DLD1 (cell line): ENCODE measurements around the gene RALGDS.

Experiments
- in situ Hi-C: cut with HindIII; loops from 2 replicates; pipeline ENCODE4 v1.10.0; 2017; ENCODE audit warnings: low sequenced_read_pairs

Gene RALGDS

DNA sequence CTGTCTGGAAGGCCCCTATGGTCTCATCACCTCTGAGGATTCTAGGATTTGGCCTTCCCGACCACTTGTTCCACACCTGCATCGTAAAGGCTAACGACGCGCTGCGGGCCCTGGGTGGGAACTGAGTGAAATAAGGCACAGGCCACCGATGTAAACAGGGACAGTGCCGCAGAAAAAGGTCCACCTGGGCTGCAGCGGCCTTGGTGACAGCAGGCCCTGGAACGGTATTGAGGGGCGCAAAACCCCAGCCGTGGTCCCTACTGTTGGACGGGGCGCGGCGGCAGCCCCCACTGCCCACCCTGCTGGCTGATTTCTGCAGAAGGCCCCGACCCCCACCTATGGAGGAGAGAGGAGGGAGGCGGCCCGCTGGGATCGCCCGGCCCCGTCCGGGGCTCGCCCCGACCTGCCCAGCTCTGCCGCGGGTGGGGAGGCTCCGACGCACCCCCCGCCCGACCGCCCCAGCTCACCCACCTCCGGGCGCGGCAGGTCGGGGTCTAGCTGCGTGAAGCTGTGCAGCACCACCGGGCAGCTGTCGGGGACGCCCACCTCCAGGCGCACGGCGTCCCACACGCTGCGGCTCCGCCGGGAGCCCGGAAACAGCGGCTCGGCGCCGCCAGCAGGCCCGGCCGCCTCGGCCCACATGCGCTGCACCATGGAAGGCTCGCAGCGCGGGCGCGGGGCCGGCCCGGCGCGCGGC is 391 bp downstream of the RALGDS start:
- in situ Hi-C loops, result no loop called here

DNA sequence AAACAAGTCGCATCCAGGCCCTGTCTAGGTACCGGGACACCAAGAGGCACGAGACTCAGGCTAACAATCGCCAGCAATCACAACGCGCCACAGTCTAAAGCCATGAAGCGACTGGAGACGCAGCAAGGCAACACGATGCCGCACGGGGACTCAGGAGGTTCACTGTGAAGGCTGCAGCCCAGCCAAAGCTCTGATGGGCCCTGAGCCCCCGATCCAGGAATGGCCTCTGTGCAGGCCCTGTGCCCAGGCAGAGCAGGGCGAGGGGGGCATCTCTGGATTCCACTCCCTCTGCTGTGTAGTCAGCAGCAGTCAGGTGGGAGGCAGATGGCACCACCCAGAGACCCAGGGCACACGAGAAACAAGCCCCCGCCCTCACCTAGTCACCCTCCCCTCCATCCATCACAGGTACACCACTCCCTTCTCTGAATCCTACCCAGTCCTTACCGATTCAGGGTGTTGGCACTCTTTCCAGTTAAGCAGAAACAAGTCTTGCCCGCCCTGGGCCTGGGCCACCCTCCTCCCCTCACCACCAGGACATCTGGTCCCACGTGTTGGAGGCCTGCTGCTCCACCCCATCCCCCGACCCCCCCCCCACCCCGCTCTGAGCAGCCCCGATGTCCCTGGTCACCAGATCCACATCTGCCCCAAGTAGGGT is 1.1 kb downstream of the RALGDS start:
- in situ Hi-C loops, result loop anchor here (5.0 kb wide), 1 partner anchor 43 kb away; no protein-coding TSS in a partner anchor

DNA sequence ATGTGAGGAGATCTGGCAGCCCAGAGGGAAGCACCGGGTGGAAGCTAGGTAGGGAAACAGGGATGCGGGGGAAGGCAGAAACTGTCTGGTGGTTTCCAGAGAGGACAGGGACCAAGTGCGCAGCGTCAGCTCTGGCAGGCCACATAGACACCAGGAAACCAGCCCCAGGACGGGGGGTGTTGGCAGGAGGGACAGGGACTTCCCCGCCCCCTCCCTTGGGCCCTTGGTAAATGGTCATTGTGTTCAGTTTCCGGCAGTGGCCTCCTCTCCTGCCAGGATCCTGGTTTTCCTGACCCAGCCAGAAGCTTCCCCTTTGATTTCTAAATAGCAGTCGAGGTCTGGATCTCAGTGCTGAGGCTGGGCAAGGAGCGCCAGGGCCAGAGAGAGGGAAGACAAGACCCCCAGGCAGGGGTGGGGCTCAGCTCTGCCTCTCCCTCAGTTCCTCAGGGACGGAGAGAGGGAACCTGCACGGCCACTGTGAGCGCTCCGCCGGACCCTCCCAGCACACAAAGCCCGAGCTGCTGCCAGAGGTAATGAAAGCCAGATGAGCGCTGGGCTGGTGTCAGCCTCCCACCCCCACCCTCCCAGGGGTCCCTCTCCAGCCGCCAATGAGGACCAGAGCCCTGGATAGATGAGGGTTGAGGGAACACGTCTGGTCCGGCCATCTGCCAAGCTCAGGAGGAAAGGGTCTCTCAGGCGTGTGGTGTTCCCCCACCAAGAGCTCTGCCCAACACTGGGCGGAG is 1.8 kb downstream of the RALGDS start:
- in situ Hi-C loops, result loop anchor here (5.0 kb wide), 1 partner anchor 42 kb away; no protein-coding TSS in a partner anchor

DNA sequence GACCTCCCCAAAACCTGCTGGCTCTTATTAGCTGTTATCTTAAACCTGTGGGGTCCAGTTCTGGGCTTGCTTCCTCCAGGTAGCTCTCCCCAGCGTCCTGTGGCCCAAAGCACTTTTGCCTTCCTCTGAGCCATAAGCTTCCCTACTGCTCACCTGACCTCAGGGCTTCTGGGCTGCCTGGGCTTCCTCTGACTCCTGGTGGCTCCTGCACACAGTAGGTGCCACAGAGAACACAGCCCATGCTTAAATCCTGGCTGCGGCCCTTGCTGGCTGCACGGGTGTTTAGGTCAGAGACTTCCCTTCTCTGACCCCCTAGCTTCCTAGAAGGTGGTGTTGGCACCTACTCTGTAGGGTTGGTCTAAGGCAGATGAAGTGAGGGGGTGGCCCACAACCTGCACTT is 2.5 kb downstream of the RALGDS start:
- in situ Hi-C loops, result loop anchor here (5.0 kb wide), 1 partner anchor 41 kb away; no protein-coding TSS in a partner anchor

DNA sequence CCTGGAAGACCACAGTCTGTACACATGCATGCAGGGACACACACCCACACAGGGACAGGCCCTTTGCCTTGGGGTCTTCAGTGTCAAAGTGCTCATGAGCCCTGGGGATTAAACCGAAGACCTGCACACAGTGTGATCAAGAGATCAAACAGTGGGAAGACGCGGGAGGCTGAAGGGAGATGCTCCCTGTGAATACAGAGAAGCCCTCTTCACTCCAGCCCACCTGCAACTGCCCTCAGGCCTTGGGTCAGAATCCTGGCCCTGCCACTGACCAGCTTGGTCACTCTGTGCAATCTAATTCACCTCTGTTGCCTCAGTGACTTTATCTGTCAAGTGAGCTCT is 2.9 kb downstream of the RALGDS start:
- in situ Hi-C loops, result loop anchor here (5.0 kb wide), 1 partner anchor 41 kb away; no protein-coding TSS in a partner anchor

DNA sequence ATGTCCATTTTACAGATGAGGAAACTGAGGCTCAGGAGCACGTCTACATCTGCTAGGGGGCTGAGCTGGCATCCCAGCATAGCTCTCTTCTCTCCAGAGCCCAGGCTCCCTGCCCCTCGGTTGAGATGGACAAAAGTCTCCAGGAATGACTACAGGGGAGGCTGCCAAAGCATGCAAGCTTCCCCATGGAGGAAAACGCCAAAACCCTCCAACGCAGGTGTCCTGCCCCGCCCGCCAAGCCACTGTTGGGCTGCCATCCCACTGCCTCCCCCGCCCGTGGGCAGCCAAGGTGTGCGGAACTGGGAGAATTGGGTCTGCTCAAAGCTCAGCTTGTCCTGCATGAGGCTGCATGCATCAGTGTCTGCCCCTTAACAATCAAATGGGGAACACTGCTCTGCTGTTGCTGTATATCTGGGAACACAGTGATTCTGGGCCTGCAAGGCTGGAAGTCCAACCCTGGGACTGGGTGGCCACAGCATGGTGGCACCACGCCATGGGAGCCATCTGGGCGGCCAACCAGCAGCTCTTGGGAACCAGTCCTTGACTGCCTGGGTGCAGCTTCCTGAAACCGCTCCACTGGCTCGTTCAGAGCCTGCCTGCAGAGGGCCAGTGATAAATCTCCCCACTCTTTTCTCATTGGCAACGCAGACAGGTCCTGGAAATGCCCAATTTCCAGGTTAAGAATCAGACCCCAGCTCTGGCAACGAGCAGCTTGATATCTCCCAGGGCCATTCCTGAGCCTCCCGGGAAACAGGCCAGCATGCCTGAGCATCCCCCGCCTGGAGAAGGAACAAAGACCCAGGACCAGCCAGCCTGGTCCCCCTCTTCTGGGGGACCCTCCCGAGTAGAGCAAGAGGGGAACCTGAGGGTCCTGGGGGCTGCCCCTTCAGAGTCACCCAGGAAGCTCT is 3.5 kb downstream of the RALGDS start:
- in situ Hi-C loops, result loop anchor here (5.0 kb wide), 1 partner anchor 40 kb away; no protein-coding TSS in a partner anchor

DNA sequence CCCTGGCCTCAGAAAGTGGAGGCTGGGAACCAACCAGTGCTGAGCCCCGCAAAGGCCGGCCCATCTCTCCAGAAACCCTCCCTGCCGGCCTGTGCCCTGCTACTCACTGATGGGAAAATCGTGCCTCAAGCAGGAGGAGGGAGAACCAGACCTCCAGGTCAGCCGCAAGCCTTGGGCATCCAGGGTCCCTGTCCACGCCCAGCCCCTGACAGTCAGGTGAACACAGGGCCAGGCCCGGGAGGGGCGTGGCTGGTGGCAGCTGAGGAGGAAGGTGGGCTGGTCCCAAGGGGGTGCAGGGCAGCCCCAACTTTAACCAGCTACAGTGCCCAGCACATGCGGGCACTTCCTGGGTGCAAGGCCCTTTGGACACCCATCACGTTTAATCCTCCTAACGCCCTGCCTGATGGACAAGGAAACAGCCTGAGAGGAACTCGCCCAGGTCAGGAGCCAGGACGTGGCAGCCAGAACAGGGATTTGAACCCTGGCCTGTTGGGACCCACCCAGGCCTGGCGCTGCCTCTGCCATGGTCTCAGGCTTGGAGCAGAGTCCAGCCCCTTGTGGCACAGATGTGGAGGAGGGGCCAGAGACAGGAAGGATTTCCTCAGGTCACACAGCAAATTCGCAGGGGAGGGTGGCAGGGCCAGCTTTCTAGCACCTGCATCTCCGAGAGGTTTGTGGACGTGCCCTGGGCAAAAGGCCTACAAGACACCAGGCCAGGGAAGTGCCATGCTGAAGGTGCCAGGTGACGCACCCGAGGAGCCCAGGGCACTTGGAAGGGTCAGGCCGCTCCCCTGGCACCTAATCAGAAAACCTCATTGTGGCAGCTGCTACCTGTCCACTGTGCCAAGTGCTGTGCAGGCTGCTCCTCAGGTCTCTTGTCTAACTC is 4.5 kb downstream of the RALGDS start:
- in situ Hi-C loops, result loop anchor here (5.0 kb wide), 1 partner anchor 39 kb away; no protein-coding TSS in a partner anchor

DNA sequence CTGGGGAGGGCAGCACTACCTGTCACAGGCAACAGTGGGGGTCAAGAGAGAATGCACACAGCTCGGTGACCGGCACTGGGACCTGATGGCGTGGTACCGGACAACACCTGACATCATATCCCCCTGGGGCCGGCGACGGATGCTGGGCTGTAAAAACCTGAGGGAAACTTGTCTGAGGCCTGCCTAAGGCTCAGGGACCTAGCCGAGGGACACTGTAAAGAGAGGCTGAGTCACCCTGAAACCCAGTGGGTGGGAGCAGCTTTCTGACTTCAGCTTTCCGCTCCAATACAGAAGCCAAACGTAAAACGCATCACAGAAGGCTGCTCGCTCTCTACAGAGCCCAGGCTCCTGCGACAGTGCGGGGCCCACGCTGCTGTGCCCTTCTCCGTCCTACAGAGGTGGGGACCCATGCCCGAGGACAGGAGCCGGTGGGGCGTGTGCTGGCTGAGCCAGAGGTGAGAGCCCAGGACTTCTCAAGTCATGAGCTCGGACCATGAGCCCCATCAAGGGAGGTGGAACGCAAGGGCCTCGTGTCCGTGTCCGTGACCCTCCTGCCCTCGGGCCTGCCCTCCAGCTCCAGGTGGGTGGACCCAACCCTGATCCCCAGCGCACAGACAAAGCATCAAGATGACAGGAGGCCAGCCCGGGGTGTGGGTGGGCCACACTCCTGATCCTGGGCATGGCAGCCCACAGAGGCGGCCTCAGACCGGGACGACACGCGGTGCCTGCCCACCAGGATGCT is 5.3 kb downstream of the RALGDS start:
- in situ Hi-C loops, result loop anchor here (5.0 kb wide), 1 partner anchor 38 kb away; no protein-coding TSS in a partner anchor

DNA sequence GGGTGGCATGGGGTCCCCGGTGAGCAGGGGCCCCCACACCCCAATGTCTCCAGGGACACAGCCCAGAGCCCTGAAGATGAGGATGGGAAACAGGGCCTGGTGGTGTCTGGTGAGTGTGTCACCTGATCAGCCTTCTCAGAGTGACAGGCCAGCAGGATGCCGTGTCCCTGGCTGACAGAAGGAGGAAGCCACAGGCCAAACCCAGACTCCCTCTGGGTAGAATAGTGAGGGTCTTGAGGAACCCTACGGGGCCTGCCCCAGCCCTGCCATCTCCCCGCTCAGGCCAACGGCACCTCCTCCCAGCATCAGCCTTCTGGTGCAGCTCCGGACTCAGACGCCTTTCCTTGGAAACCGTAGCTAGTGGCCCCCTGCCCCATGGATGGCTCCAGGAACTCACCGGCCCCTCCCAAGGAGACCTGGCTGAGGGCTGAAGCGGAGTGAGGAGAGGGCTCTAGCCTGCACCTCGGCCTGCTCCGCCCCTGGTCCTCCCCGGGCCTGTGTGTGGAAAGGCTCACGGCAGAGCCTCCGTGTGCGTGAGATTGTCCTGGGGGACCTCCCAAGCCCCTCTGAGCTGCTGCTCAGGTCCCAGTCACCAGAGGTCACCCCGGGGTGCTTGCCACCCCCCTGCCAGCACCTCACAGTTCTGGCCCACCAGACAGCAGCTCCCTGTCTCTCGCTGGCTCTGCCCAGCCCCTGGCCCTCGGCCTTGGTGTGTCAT is 6.0 kb downstream of the RALGDS start:
- in situ Hi-C loops, result loop anchor here (5.0 kb wide), 1 partner anchor 38 kb away; no protein-coding TSS in a partner anchor

DNA sequence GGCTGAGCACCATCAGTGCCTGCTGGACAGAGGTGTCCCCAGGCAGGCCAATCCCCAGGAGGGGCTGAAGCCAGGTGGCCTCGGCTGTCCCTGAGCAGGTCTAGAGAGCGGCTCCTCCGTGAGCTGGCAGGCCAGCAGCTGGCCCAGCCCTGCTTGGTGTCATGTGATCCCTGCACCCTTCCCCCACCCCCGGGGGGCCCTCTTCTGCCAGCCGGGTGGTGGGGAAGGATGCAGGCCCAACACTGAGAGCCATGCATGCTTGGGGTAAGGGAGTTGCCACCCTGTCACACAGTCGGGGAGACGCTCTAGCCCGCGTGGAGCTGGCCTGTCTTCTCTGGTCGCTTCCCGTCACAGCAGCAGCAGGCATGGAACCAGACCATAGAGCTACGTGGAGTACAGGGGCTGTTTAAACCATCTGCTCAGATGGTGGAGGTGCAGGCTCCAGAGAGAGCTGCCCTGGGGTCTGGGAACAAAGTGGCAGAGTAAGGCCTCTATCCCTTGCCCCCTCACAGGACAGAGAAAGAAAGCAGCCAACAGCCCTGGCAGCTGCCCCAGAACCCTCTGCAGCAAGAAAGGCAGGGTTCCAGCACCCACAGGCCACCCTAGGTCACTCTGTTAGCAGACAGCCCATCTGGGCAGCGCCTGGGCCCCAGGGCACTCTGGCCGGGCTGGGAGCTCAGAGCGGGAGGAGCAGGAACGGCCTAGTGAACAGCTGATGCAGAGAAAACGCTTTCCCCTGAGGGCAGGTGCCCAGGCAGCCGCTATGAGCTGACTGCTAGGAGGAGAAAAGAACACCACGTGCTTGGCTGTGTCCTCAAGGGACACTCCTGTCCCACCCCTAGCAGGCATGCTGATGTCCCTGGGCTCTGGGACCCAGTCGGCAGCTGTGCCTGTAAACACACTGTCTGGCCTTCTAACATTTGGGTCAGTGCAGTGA is 6.8 kb downstream of the RALGDS start:
- in situ Hi-C loops, result no loop called here

DNA sequence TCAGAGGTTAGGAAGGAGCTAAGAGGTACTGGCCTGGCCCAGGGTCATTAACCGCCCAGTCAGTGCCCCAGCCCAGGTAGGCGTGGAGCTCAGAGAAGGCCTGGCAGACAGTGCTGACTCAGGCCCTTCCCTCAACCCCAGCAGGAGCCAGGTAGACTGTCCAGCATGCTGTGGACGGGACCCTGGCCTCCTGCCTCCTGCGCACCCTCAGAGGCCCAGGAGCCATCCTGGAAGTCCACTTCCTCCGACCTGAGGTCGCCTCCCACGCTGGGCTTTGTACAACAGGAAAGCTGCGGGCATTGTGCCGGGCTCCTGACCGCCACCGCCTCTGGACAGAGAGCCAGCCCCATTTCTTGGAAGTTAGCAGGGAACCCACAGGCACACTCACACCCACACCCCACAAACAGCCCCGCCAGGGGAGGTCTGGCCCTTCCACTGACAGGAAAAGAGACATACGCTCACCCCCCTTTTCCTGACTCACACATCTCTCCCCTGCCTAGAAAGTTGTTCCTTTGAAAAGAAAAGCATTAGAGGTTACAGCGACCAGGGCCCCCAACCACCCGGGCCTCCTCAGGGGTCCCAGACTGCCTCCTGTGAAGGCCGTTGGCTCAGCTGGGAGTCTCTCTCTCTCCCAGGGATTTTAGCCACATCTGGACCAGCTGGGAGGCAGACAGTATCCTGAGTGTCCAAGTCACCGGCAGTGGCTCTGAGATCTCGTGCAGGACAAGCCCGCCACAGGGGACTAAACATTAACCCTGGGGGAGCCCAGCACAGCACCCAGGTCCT is 7.7 kb downstream of the RALGDS start:
- in situ Hi-C loops, result no loop called here

DNA sequence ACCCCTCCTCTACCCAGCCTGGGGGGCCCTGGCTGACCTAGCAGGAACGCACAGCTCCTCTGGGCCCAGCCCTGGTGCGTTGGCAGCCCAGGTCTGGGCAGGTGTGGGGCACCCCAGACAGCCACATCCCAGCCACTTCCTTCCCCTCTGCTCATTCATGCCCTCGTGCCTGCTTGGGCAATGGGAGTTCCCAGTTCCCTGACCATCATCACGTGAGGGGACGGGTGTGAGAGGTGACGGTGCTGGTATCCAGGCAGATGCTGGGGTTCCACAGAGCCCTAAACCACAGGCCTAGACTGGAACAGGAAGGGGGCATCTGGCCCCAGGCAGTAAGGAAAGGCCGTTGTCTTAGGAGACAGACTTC is 8.4 kb downstream of the RALGDS start:
- in situ Hi-C loops, result no loop called here

DNA sequence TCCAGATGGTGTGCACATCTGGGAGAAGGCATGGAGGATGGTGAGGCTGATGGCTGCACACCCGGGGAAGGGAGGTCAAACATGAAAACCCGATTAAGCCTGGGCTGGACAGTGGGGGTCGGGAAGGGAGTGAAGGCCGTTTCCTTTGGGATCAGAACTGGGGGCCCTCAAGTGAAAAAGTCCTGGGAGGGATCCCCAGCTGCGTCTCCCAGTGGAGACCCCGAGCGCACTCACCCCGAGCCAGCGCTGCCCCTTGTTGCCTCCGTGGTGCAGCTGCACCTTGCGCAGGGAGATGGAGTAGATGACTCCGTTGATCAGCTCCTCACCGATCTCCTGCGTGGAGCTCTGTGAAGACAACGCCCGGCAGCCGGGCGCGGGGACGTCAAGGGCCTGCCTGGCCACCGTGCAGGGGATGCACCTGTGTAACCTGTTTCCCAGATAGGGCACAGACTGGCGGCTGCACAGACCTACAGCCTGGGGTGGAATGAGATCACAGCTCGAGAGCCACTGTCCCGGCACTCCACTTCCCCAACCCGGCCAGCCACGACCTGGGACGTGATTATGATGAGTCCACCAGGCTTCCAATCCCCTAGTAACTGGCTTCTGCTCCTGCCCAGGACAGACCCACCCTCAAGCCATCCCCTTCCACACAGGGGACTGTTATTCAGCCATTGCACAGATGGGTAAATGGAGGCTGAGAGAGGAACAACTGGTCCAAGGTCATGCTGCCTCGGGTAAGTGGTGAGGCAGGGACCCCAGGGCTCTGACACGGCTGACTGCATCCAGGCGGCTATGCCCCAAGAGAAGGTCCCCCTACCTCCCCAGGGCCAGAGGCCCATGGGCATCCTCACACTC is 9.0 kb downstream of the RALGDS start:
- in situ Hi-C loops, result no loop called here

DNA sequence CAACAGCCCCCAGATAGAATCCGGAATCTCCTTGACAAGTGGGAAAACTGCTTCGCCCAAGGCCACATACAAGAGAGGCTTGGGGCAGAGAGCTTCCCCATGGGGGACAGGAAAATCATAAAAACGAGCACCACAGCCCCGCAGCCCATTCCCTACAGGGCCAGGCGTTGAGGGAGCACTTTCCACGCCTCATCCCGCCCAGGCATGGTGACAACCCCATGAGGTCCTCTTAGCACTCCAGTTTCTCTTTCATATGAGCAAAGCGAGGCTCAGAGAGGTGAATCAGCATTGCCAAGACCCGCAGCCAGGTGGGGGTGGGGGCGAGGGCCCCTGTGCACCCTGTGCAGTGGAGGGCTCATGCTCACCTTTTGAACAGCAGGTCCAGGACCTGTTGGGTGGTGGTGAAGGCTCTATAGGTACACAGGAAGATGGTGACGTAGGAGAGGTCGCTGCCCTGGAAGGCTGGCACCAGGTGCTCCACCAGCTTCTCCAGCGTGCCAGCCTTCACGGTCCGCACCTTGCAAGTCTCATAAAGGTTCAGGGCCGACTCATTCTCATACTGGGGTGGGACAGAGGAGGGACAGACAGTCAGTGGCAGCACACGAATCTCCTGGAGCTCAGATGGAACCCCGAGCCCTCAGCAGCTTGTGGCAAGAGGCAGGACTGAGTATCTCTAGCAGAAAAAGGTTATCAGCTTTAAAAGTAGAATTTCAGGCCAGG is 10.9 kb downstream of the RALGDS start:
- in situ Hi-C loops, result no loop called here
